ENCODE data around the gene KSR1.
"Not testable (repeated sequence)": the region's sequence is repeated elsewhere in the genome, so short reads cannot be mapped to it uniquely, and the experiment has no call there.

Gene KSR1

GRCh38 chr17:27453471-27453870 is 2.8 kb upstream of the KSR1 start:
- no peak for DNase-seq (ENCODE audit: low read depth in 2 of 2)

DNA sequence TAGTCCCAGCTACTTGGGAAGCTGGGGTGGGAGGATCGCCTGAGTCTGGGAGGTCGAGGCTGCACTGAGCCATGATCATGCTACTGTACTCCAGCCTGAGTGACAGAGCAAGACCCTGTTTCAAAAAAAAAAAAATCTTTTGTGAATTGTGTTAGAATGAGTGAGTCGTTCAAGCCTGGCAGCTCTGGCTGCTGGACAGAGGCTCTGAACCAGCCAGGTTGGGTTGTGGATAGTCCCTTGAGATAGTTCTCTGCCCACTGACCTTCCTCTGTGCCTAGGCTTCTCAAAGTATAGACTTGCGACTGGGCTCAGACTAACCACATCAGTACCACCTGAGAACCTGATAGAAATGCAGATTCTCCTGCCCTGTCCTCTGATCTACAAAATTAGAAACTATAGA is 2.2 kb upstream of the KSR1 start:
- no peak for DNase-seq (ENCODE audit: low read depth in 2 of 2)

DNA sequence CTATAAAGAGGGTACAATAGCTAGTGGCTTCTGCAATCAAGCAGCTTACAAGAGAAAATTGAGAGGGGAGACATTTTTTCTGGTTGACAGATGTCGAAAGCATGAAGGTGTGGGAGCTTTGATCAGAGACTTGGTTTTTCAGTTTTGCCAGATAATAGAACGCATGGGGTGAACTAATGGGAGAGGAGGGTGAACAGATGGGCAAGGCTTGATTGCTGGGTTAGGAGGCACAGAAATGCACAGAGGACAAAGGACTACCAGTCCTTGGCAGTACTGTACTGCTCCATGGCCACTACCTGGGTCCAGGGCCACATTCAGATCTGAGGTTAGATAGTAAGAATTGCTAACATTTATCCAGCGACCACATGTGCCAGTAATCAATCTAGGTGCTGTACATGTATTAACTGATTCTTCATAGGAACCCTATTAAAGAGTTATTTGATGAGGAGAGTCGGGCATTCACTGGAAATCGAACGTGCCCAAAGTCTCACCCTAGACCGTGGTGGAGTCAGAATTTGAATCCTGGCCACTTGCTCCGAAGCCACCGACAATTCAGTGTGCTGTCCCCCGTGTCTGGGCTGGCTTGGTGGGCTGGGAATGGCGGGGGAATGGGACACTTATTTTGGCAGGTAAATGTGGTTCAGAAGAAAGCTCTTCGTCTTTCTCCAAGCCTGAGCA is 873 bp upstream of the KSR1 start:
- DNase-seq (ENCODE audit: low read depth in 2 of 2), result no peak

DNA sequence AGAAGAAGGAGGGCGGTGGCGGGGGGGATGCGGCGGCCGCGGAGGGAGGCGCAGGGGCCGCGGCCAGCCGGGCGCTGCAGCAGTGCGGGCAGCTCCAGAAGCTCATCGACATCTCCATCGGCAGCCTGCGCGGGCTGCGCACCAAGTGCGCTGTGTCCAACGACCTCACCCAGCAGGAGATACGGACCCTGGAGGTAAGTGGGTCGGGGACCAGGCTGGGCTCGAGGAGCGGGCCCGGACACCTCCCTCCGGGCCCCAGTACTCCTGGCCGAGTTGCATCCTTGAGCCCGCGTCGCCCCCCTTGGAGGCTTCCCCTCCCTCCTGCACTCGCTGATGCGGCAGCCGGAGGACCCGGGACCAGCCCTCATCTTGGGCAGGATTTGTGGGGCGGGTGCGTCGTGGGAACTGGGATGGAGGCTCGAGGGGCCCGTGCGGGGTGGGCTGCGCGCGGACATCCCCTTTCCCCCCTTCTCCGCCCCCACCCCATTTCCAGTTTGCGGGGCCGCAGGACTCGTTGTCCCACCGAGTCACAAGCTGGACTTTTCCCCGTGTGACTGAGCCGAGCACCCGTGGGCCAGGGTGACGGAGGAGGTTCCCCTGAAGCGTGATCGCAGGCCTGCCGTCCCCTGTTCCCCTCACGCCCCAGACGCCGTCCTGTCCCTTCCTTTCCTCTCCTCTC is 572 bp downstream of the KSR1 start:
- DNase-seq (ENCODE audit: low read depth in 2 of 2), result no peak

DNA sequence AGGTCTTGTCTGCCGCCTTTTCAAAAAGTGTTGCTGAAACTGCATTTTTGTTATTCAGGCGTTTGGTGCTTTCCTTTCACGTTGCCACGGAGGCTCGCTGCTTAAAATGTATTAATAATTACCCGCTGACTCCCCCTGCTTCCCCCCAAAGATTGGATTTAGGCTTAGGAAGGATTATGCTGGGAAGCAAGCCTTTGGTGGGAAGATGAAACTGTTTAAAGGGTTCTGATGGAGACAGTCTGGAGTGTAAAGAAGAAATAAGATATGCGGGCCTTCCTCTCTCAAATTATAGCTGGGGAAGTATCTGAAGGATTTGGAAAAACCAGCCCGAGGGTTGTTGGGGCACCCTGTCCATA is 1.1 kb downstream of the KSR1 start:
- DNase-seq (ENCODE audit: low read depth in 2 of 2), result no peak

DNA sequence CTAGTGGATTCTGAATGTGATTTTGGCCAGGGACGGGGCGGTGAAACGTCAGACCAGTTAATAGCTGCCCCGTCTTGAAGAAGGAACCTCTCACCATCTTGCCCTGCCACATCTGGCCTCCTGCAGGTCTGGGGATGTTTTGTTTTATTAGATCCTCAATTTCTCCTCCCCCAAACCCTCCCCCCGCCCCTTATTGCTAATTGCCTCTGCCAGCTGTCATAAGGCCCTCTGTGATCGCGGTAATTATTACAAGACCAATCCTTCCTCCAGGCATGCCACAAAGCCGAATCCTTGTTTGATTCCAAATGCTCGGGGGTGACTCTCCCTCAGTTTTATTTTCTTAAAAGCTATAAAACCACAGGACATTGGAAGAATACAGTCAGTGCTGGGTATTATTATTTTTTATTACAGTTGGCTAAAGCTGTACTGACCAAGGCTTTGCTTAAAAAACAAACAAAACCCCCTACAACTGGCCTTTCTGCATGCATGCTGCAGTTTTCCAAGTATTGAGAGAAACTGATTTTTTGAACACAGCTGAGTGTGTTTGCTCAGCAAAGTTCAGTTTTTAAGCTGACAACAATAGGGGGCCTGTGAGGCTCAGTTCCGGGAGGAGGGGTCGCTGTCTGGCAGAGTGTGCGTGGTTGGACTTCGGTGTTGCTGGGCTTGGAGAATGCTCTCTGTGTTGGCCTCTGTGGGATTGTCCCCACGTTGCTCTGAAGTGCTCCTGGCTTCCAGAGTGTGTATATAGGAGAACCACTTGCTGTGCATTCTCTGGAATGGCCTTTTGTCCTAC is 1.7 kb downstream of the KSR1 start:
- peak in 1 of 2 experiments; percentile 3 for DNase-seq (ENCODE audit: low read depth in 2 of 2)

DNA sequence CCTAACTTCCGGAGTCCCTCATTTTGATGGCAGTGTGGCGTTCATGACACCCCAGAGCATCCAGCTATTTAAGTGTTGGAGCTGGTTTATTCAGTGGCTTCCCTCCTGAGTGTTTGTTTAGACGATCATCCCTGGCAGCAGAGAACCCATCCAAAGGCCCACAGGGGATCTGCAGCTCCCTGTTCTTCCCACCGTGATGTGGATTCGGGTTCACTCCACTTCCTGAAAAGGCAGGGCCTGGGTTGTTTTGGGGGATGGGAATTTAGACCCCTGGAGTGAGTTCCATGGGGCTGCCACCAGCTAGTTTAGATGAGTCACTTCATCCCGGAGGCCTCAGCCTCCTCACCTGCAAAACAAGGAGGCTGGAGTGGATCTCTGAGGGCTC is 2.3 kb downstream of the KSR1 start:
- no peak for DNase-seq (ENCODE audit: low read depth in 2 of 2)

DNA sequence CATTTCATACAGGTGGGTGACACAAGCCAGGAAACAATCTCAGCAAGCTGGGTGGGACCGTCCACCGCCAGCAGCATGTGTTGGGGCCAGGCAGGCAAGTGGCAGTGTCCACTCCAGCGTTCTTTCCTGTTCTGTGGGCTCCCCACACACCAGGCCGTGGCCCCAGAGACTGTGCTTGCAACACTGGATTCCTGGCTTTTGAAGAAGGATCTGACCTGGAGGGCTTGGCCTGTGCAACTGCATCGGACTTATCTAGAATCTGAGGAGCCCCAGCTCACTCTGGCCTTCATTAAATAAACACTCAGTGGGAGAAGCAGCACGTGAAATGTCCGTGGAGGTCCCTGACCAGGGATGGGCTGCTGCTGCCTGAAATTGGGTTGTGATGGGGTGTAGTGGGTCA is 3.2 kb downstream of the KSR1 start:
- DNase-seq (ENCODE audit: low read depth in 2 of 2), result no peak

- DNase-seq (ENCODE audit: low read depth in 2 of 2), result no peak
Measured at GRCh38 chr17:27460196-27460725, 4.0 kb downstream of the KSR1 start.

GRCh38 chr17:27461192-27461859 is 5.1 kb downstream of the KSR1 start:
- DNase-seq (ENCODE audit: low read depth in 2 of 2), result no peak

GRCh38 chr17:27462149-27462548 is 5.9 kb downstream of the KSR1 start:
- DNase-seq (ENCODE audit: low read depth in 2 of 2), result no peak

- no peak for DNase-seq (ENCODE audit: low read depth in 2 of 2)
Measured at GRCh38 chr17:27462714-27463113, 6.5 kb downstream of the KSR1 start.

DNA sequence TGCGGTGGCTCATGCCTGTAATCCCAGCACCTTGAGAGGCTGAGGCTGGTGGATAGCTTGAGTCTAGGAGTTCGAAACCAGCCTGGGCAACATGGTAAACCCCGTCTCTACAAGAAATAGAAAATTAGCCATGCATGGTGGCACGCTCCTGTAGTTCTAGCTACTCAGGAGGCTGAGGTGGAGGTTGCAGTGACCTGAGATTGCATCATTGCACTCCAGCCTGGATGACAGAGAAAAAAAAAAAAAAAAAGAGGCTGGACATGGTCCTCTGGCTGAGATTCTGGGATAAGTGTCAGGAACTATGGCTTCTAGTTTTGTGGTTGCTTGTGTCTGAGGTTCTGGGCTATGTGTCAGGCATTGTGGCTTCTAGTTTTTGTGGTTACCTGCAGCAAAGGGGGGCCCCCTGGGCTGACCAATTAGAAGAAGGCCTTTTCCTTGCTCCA is 7.0 kb downstream of the KSR1 start:
- no peak for DNase-seq (ENCODE audit: low read depth in 2 of 2)

DNA sequence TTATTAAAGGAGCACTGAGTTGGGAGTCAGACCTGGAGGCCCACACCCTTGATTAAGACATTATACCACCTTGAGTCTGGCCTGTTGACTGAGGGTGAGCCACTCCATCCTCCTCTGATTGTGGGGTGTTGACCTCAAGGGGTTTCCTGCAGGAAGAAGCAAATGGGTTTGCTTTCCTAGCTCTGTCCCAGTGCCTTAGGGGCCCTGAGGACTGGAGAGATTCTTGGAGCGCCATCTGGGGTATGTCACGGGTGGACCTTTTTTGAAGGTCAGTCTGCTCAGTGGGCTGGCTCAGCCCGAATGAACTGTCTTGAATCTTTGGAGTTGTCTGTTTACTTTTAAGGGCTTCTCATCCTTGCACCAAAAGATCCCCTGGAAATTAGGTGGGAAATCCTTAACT is 7.8 kb downstream of the KSR1 start:
- DNase-seq (ENCODE audit: low read depth in 2 of 2), result not testable (repeated sequence)

GRCh38 chr17:27464431-27464830 is 8.2 kb downstream of the KSR1 start:
- no peak for DNase-seq (ENCODE audit: low read depth in 2 of 2)

GRCh38 chr17:27465875-27466274 is 9.6 kb downstream of the KSR1 start:
- not testable (repeated sequence) for DNase-seq (ENCODE audit: low read depth in 2 of 2)

DNA sequence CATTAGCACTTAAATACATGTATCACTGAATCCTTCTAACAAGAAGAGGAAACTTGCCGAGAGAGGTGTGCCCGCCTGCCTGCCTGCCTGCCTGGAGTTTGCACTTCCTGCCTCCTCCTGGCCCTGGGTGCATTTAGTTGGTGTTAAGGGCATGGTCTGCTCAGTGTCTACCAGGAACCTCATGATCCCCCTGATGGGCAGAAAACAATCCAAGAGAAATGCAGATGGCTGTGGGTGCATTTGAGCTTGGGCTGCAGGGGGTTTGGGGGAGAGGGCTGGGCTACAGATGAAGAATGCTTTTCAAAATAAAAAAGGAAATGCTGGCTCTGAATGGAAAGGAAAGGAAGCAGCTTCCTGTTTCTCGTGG is 10.1 kb downstream of the KSR1 start:
- DNase-seq (ENCODE audit: low read depth in 2 of 2), result no peak

- DNase-seq (ENCODE audit: low read depth in 2 of 2), result no peak
Measured at GRCh38 chr17:27466743-27467375, 10.6 kb downstream of the KSR1 start.

- no peak for DNase-seq (ENCODE audit: low read depth in 2 of 2)
Measured at GRCh38 chr17:27469256-27469655, 13.0 kb downstream of the KSR1 start.

GRCh38 chr17:27471321-27472269 is 15.3 kb downstream of the KSR1 start:
- no peak for DNase-seq (ENCODE audit: low read depth in 2 of 2)
